A673 (cell line): ENCODE data around the gene RUFY2. TPM values are rescaled to one million over a fixed set of nuclear protein-coding genes. Genes with fewer than 3 reads are reported as not detected.

ENCODE experiments used
- BruUV-seq: library from RNA; stranded (reverse); fragments of 400-500 nt; replicated peaks from 2 replicates; lab custom pipeline; 2021; lab: Mats Ljungman, UMichigan
- CTCF ChIA-PET: fragments of 300-600 bp; sonication (Branson Sonifier 250); formaldehyde crosslinking; loops from one replicate; lab custom pipeline; 2022; ENCODE audit warnings: antibody characterized with exemption; lab: Charles Lee
- POLR2A ChIA-PET: fragments of 300-600 bp; sonication (Branson Sonifier 250); formaldehyde crosslinking; loops from one replicate; lab custom pipeline; 2022; ENCODE audit warnings: antibody characterized with exemption; ENCODE audit not compliant: low non-redundant PET; lab: Charles Lee
- DNase-seq: peaks from one replicate; pipeline ENCODE4 v3.0.0-alpha.2; 2015; ENCODE audit warnings: low spot score
- H3K27ac ChIP-seq: fragments of 200-600 bp; sonication (generic); 2 replicates; pipeline ENCODE4 v1.5.1; 2016; ENCODE audit warnings: mixed run types, low read depth, mild to moderate bottlenecking, mixed read lengths, antibody characterized with exemption, low read length; ENCODE audit not compliant: poor library complexity, severe bottlenecking
- H3K27me3 ChIP-seq: fragments of 200-600 bp; sonication (generic); replicated peaks from 2 replicates; pipeline ENCODE4 v1.6.1; 2017; ENCODE audit warnings: mixed run types, low read depth, mild to moderate bottlenecking, mixed read lengths, antibody characterized with exemption, low read length; ENCODE audit not compliant: insufficient read depth, poor library complexity
- H3K36me3 ChIP-seq: fragments of 200-600 bp; sonication (generic); 2 replicates; pipeline ENCODE4 v1.6.1; 2016; ENCODE audit warnings: mixed run types, mild to moderate bottlenecking, mixed read lengths, antibody characterized with exemption, low read length; ENCODE audit not compliant: insufficient read depth, poor library complexity, severe bottlenecking
- H3K4me1 ChIP-seq: fragments of 200-600 bp; sonication (generic); 2 replicates; pipeline ENCODE4 v1.6.1; 2017; ENCODE audit warnings: mixed run types, mild to moderate bottlenecking, mixed read lengths, antibody characterized with exemption, low read length; ENCODE audit not compliant: insufficient read depth, poor library complexity, severe bottlenecking
- H3K4me3 ChIP-seq: fragments of 200-600 bp; sonication (generic); 2 replicates; pipeline ENCODE4 v1.5.1; 2016; ENCODE audit warnings: low read depth, mixed run types, mild to moderate bottlenecking, mixed read lengths, low read length; ENCODE audit not compliant: poor library complexity, severe bottlenecking
- H3K9me3 ChIP-seq: fragments of 200-600 bp; sonication (generic); 2 replicates; pipeline ENCODE4 v1.6.1; 2016; ENCODE audit warnings: mixed run types, low read depth, mild to moderate bottlenecking, mixed read lengths, antibody characterized with exemption, low read length; ENCODE audit not compliant: poor library complexity, severe bottlenecking
- EZH2 ChIP-seq: fragments of 200-600 bp; sonication (generic); IDR thresholded peaks from 2 replicates; pipeline ENCODE4 v1.6.1; 2017; ENCODE audit warnings: borderline replicate concordance, low read depth, mild to moderate bottlenecking, mixed read lengths, antibody characterized with exemption, low read length; ENCODE audit not compliant: poor library complexity, severe bottlenecking
- intact Hi-C: fragments of 100-400 bp; cut with micrococcal nuclease; formaldehyde crosslinking; loops from one replicate; pipeline ENCODE4 v1.10.0; 2022; ENCODE audit not compliant: unreplicated experiment
- total RNA-seq: library from RNA; stranded (reverse); gene quantifications from 2 replicates; pipeline ENCODE4 v1.2.3, GENCODE V29; 2021
- TF ChIP-seq, protein P1 (sequence below): fragments of 300-800, 200-600 bp; sonication (generic); conservative IDR thresholded peaks from 2 replicates; pipeline ENCODE4 v1.5.1; 2017; ENCODE audit warnings: low read depth, mild to moderate bottlenecking, antibody characterized with exemption, low read length, moderate library complexity, mixed read lengths

The RUFY2 gene
- total RNA-seq, 1 experiment from 2014 or later = 25.8 TPM

DNA sequence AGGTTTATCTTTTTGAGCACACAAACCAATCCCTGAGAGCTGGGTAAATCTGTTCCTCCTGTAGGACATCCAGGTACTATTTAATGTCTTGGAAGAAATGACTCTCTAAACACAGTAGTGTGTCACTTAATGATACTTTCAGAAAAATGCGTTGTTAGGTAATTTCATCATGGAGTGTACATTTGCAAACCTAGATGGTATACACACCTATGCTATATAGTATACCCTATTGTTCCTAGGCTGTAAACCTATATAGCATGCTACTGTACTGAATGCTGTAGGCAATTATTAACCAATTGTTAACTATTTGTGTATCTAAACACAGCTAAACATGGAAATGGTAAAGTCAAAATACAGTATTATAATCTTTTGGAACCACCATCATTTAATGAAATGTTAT, 10.1 kb downstream of the RUFY2 start:
- H3K9me3 ChIP-seq = no peaks in the 10 kb centered on the region
- H3K4me3 ChIP-seq = no peak overlapping the region
- BruUV-seq = no TSS peak
- peaks cover 45% of the 10 kb centered on the region for H3K36me3 ChIP-seq
- intact Hi-C loops = no loop called here
- no peak for DNase-seq
- TF ChIP-seq EZH2 = no peak
- TF ChIP-seq, protein P1, sequence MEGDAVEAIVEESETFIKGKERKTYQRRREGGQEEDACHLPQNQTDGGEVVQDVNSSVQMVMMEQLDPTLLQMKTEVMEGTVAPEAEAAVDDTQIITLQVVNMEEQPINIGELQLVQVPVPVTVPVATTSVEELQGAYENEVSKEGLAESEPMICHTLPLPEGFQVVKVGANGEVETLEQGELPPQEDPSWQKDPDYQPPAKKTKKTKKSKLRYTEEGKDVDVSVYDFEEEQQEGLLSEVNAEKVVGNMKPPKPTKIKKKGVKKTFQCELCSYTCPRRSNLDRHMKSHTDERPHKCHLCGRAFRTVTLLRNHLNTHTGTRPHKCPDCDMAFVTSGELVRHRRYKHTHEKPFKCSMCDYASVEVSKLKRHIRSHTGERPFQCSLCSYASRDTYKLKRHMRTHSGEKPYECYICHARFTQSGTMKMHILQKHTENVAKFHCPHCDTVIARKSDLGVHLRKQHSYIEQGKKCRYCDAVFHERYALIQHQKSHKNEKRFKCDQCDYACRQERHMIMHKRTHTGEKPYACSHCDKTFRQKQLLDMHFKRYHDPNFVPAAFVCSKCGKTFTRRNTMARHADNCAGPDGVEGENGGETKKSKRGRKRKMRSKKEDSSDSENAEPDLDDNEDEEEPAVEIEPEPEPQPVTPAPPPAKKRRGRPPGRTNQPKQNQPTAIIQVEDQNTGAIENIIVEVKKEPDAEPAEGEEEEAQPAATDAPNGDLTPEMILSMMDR = no peak
- H3K27me3 ChIP-seq = no peaks in the 10 kb centered on the region
- H3K27ac ChIP-seq = no peak overlapping the region
- H3K4me1 ChIP-seq = peaks cover 9% of the 10 kb centered on the region
- CTCF ChIA-PET = interaction anchor here (0.6 kb wide), 1 partner anchor 48 kb away, joined by 5 read pairs; no protein-coding TSS in a partner anchor
- POLR2A ChIA-PET = no interaction called here

DNA sequence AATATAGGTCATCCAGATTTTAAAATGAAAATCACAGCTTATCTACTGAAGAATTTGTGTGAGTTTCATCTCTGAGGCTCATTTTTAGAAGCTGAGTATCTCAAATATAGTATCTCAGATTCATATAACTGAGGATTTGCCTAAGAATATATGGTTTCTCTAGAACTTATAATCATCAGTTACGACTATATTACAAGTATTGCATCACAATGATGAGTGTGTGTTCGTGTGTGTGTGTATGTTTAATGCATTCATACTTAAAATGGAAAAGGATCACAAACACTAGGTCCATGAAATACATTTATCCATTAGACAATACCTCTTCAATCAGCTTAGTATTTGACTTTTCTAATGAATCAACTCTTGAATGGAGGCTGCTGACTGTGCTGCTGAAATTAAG, 21.3 kb downstream of the RUFY2 start:
- DNase-seq = no peak
- Histone ChIP-seq H3K27ac (no peak overlapping the region), H3K4me1 (no peaks in the 10 kb centered on the region), H3K9me3 (no peaks in the 10 kb centered on the region), H3K36me3 (peaks cover 31% of the 10 kb centered on the region), H3K4me3 (no peak overlapping the region), H3K27me3 (no peaks in the 10 kb centered on the region)
- ChIA-PET POLR2A (no interaction called here), CTCF (no interaction called here)
- intact Hi-C loops = no loop called here
- no peak for TF ChIP-seq EZH2
- TF ChIP-seq, protein P1 = no peak
- BruUV-seq = no TSS peak

DNA sequence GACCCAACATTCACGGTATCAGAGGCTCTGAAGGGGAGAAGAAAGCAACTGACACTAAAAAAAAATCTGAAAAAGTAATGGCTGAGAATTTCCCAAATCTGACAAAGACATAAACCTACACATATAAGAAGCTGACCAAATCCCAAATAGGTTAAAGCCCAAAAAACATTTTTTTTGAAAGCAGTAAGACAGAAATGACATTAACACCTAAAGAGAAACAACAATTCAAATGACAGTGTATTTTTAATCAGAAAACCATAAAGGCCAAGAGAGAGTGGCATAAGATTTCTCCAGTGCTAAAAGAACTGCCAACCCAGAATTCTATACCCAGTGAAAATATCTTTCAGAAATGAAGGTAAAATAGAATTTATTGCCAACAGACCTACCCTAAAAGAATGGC, 35.5 kb downstream of the RUFY2 start:
- POLR2A ChIA-PET = no interaction called here
- no peaks in the 10 kb centered on the region for H3K27me3 ChIP-seq
- no peak overlapping the region for H3K27ac ChIP-seq
- H3K36me3 ChIP-seq = peaks cover 37% of the 10 kb centered on the region
- intact Hi-C loops = no loop called here
- CTCF ChIA-PET = no interaction called here
- H3K4me3 ChIP-seq = no peak overlapping the region
- DNase-seq = no peak
- BruUV-seq = no TSS peak
- no peak for TF ChIP-seq EZH2
- TF ChIP-seq, protein P1 = no peak
- H3K4me1 ChIP-seq = no peaks in the 10 kb centered on the region
- peaks cover 5% of the 10 kb centered on the region for H3K9me3 ChIP-seq
